ENCODE data around the gene SCAMP3.

The SCAMP3 gene

DNA sequence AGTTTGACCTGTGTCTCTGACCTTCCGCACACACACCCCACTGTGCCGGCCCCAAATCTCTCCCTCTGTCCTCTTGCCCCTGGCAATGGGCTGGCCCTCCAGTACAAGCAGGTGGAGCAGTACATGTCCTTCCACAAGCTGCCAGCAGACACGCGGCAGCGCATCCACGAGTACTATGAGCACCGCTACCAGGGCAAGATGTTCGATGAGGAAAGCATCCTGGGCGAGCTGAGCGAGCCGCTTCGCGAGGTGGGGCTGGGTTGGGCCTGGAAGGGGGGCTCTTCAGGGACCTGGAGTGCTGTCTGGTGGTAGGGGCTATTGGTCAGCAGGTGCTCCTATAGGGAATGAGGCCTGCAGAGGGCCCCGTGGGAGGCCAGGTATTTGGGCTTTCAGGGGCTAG is 22.9 kb upstream of the SCAMP3 start:
- ATAC-seq: no peak

DNA sequence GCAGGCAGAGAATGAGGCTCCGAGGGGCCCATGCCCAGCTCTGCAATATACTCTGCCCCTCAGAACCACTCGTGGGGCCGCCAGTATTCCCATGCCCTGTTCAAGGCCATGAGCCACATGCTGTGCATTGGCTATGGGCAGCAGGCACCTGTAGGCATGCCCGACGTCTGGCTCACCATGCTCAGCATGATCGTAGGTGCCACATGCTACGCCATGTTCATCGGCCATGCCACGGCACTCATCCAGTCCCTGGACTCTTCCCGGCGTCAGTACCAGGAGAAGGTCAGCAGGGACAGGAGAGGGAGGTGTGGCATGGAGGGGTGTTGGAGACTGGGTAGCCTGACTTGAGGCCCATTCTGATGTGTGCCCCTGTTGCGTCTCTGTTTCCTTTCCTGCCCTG is 22.3 kb upstream of the SCAMP3 start:
- ATAC-seq: no peak

DNA sequence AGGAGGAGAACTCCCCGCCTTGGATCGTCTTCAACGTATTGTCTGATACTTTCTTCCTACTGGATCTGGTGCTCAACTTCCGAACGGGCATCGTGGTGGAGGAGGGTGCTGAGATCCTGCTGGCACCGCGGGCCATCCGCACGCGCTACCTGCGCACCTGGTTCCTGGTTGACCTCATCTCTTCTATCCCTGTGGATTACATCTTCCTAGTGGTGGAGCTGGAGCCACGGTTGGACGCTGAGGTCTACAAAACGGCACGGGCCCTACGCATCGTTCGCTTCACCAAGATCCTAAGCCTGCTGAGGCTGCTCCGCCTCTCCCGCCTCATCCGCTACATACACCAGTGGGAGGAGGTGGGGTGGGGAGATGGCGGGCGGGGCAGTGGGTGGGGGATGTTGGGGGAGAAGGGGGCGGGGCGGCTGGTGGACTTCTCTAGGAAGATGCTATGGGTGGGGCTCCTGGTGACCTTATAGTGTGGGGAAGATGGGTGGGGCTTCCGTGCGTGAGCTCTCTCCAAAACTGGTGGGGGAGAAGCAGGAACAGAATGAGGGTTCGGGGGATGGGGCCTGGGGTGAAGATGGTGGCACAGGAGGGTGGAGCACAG is 20.4 kb upstream of the SCAMP3 start:
- no peak for ATAC-seq

DNA sequence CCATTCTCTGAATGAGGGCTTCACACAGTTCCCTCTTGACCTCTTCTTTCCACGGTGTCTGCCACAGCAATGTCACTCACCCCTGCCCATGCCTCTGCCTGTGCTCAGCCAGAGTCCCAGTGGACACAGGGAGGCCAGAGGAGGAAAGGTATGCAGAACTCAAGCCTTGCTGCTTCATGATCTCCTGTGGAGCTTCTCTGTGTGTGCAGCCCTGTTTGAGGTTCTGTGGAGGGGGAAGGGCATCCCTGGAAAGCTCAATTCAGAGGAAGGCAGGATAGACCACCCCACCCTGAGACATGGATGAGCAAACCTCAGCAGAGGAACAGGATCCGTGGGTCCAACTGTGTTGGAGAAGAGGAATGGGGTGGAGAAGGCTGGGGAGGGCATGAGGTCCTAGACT is 17.1 kb upstream of the SCAMP3 start:
- ATAC-seq: no peak

DNA sequence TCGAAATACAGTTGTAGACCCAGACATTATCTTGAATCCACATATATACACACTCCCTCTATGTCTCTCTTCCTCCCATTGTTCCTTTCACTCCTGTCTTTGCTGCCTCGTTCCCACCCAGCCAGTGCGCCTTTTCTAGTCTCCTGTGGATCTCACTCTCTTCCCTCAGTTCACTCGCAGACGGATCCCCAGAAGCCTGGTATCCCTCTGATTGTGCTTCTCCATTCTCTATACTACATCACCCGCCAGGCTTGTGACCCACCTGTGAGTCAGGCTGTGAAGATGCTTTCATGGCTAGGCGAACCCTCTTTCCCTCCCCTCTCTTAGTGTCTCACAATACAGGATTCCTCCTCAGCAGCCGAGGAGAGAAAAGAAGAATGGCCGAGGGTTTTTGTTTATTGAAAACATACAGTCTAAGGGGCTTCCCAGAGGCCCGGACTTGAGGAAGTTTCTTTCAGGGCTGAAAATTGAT is 16.6 kb upstream of the SCAMP3 start:
- no peak for ATAC-seq

DNA sequence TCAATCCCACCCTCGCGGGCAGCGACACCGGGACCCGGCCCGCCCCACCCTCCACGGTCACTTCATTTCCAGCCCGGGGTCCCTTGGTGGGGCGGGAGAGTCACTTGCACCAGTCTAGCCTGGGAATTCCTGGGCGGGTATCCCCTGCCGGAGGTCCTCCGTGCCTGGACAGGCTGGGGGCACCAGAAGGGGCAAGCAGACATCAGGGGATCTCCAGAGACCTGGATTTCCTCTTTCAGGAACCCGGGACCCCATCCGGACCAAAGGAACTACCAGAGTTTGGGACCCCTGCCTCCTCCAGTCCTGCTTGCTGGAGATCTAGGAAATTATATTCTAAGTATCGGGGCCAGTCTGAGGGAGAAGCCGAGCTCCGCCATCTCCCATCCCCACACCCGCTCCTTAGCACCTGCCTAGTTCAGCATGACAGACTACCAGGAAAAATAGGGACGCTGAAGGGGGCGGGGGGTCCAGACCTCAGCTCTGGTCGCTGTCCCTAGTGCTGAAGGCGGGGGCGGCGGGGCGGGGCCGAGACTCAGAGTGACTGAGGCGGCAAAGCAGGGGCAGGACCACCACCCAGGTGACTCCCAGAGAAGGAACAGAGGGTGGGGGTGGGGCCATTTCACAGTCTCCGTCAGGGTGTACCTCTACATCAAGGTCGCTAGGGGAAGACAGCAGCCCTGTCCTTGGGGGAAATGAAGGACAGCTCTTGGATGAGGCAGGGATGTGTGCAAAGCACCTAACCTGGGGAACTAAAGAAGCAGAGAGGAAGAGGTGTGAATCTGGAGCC is 15.9 kb upstream of the SCAMP3 start:
- ATAC-seq: peak; percentile 6 to 25

DNA sequence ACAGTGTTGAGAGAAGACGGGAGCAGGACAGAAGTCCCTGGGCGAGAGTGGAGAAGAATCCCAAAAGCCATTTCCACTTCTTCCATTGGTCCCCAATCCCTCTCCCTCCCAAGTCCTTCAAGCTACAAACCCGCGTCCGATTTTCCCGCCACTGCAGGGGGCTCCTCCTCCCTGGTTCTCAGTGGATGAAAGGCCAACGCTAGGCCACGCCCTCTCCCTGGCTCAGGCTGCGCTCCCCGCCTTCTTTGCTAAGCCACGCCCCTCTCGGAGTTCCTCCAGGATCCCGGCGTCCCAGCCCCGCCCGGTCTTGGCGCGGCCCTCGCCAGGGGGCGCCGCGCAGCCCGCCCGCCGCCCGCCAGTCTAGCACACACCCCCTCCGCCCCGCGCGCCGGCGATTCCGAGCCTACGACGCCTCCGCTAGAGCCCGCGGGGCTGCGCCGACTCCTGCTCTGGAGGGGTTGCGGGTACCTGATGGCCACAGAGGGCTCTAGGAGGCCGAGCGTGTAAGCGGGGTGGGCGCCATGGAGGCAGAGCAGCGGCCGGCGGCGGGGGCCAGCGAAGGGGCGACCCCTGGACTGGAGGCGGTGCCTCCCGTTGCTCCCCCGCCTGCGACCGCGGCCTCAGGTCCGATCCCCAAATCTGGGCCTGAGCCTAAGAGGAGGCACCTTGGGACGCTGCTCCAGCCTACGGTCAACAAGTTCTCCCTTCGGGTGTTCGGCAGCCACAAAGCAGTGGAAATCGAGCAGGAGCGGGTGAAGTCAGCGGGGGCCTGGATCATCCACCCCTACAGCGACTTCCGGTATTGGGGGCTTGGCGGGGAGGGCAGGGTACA is 15.1 kb upstream of the SCAMP3 start, which contains the start of gene HCN3:
TSS of gene HCN3 (plus strand) at position 394 of the 832 bp plus-strand sequence. CDS start at position 522, 128 bp downstream.
- peak; percentile 64 for ATAC-seq

DNA sequence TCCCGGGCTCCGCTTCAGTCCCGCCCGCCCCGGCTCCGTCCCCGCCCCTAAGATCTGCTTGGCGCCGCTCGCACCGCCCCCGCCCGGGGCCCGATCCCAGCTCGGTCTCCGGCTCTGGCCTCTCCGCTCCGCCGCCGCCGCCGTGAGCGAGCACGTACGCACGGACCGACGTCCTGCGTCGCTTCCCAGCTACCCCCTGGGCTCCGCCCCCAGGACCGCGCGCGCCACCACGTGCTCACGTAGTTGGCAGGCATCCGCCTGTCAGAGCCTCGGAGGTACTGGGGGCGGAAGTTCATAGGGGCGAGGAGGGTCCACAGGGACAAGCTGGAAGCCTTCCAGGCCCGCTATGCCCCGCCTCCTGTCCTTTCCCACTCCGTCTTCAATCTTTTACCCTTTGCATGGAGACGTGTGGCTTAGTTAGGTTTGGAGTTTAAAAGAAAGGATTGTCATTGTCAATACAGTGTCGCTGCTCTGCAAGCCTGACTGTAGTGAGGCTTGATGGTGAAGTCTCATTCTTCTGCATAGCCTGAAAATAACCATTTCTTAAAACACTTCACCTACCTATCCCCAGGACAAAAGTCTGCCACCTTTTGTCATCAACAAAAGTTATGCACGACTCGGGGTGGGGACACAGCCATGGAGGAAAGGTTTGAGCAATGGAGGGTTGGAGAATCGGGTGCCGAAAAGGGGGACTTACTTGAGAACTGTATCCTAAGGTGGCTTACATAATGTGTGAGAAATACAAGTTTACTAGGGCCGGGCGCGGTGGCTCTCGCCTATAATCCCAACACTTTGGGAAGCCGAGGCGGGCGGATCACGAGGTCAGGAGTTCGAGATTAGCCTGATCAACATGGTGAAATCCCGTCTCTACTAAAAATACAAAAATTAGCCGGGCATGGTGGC is 11.4 kb upstream of the SCAMP3 start, which contains the start of gene CLK2:
TSS of gene CLK2 (minus strand) at position 162 of the 903 bp plus-strand sequence. CDS start 2,527 bp downstream, outside the sequence.
- peak; percentile 88 to 90 for ATAC-seq

DNA sequence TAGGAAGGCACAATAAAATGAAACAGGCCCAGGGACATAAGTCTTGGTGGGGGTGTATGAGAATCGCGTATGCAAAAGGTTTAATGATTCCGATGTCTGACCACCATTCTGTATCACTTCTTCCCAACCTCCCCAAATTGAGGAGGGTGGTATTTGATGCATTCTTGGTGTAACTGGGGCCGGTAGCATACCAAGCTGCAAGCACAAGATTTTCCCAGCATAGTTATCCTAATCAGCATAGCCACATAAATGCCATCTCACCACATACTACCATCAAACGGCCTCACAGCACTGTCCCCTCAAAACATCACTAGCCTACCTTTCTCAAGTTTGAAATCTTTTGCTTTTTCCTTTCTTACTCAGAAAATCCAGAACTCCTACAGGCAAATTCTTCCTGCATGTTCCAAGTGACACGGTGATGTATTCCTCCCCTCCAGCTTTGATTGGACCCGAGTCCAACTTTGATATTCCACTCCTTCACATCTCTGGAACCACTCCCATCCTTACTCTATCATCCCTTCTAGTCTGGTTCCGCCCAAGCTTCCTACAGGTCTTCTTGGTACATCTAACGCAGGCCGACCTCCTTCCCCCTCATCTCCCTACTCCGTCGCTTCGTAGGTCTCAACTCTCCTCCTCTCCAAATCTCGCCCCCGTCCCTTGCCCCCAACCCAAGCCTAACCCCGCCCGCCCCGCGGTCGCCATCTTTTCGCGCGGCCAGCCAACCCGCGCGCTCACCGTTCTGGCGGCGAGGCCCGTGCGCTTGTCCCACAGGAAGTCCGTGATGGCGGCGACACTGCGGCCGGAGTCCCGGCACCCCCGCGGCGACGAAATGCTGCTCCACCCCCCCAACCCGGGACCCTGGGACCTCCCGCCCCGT is 10.5 kb upstream of the SCAMP3 start:
- peak; percentile 37 to 44 for ATAC-seq

DNA sequence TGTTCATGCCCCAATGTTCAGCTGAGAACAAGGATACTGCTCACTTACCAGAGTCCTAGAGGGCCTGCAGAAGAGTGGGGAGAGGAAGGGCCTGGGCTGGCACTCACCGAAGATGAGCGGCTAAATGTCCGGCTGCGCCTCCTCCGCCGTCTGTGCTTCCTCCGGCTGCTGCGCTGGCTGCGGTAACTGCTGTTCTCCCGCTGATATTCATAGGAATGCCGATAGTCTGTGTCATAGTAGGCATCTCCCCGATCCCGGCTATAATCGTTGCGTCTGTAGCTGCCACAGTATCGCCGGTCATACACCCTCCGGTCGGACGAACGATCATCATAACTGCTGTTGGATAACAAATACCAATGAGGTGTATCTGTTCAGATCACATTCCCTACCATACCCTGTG is 7.2 kb upstream of the SCAMP3 start:
- no peak for ATAC-seq

DNA sequence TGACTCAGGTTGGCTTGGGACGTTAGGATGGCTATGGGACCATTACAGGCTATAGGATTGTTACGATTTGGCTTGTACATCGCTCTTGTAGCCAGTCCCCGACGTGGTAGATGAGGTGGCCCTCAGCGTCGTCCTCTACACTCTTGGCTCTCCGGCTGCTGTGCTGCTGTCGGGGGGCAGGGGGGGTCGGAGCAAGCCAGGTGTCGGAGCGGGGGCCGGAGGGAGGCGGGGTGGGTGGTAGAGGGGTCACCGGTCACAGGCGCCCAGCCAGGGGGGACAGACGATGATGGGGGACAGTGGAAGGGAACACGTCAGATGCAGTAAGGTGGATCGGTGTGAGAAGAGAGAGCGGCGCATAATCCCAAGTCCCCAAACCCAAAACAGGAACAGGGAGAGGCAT is 6.5 kb upstream of the SCAMP3 start:
- ATAC-seq: no peak

DNA sequence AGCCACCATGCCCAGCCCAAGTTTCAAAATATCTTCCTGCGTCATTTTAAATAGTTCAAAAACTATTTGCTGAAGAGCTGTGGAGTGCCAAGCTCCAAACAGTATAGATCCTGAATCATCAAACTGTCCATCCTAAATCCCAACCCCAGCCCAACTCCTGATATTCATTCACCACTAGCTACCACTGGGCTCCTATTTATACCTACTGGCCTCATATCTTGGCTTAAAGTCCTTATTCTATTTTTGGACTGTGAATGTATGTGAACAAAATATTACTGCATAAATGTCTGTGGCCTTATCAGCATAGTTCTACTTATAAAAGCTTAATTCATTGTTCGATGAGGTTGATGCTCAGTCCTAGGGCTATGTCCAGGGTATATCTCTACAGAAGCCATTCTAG is 5.2 kb upstream of the SCAMP3 start:
- ATAC-seq: no peak

DNA sequence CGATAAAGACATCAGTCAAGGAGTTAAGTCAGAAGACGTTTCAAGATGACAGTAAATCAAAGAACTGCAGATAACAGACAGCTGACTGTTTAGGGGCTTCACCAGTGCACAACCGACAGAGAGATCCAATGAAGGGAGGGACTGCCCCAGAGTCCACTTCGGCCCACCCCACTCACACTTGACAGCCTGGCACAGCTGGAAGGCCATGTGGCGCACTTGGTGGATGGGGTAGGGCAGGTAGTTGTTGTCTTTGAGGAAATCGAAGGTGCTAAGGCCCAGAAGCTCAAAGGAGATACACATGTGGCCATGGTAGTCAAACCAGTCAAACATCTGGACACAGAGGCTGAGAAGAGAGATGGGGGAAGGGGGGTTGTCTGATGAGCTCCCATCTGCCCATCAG is 4.4 kb upstream of the SCAMP3 start:
- ATAC-seq: no peak

DNA sequence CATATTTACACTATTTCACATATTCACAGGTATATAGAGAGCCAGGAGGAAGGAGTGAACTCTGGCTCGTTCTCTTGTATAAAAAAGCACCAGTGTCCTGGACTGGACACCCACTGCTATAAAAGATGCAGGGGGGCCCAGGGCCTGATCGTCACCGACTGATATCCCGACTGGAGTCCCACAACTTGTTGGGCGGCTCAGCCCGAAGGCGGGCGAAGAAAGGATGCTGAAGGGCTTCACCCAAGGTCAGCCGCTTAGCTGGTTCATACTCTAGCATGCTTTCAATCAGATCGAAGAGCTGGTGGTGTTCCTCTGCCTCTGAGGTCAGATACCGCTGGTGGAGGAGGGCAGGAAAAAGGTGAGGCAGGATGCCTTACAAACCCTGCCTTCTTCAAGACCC is 907 bp upstream of the SCAMP3 start:
- ATAC-seq: no peak

DNA sequence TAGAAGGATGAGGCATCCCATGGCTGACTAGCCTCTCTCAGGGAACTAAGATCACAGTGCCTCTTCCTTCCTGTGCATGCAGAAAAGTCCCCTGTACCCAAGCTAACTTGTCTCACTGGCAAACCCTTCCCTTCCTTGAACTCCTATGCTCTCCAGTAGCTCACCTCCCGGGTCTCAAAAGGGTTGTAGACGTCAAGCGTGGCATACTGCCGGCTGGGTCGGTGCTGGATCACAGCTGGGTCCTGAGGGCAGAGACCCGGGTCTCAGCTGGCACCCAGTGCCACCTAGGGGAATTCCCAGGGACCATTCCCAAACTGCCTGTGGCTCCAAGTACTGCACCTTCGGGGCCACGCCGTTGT is 688 bp downstream of the SCAMP3 start:
- ATAC-seq: peak; percentile 15 to 39

DNA sequence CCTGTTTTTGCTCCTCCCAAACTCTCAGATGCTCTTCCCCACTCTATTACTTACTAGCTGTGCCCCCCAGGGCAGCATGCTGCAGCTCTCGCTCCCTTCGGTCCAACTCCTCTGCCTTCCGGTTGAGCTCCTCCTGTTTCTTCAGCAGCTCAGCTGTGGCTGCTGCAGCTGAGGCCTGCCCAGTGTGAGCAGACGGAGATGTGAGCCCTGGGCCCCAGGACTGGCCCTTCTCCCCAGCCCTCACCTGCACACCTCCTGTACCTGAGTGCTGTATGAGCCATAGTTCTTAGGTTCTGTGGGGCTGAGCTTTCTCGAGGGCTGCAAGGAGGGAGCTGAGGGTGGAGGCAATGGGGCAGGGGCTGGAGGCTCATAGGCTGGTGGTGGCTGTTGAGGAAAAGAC is 1.9 kb downstream of the SCAMP3 start:
- ATAC-seq: no peak

DNA sequence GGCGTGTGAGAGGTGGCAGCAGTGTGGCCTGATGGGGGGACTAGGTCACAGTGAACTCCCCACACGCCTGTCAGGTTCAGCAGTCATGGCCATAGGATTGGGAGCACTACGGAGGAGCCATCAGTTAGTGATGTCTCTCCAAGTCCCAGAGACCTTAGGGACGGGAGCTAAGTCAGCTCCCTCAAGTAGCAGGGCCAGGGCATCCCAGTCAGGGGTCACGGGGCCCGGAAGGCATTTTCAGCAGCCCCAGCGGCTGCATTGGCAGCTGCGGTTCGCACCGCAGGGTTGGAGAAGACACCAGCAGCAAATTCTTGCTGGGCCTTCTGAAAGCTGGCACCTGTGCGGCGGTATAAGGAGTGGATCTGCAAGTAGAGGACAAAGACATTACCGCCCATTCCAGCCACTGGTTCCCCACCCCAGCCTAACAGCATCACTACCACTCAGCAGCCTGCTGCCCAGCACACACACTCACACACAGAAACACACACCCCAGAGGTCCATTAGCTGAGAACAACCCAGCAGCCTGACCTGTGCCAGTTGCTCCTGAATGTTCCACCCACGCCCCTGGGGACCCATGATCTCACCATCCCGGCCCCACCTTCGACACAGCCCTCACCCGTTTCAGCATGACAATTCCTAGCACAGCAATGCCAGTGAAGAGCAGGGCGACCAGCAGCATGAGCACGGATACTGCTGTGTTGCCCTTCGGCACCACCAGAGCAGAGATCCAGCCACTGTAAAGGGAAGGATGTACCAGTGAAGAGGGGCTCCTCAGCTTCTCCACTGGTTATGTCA is 5.9 kb downstream of the SCAMP3 start:
- no peak for ATAC-seq

DNA sequence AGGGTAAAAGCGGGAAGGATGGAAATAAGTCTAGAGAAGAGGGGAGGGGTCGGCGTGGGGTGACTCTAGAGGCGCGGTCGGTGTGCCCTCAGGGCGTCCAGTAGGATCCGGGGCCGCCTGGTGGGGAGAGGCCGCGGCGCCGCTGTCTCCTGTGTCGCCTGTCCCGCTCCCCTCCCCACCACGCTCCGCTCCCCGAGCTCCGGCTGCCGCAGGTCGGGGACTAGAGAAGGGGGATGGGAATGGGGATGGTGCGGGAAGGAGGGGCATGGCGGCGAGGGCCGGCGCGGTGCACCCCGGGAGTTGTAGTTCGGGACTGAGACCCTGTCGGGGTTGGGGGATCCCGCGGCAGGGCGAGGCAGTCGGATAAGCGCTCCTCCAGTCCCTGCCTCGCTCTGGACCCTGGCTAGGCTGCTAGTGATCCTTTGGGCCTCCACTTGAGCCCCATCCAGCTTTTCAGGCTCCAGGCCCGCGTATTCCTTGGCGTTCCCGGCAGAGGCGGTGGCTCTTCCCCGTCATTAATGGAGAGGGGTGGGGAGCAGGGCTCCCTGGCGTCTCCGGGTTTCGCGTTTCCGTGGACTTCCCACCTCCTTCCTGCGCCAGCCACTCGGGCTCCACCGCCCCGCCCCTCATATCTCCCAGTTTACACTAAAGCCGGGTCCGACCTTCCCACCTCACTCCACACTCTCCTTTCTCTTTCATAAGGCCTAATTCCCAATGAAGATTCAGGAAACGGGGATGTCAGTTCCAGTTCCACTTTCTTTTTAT is 6.7 kb downstream of the SCAMP3 start, which contains the start of gene ENTREP3:
TSS of gene ENTREP3 (minus strand) at position 241 of the 765 bp plus-strand sequence. CDS start 606 bp downstream, outside the sequence.
- ATAC-seq: peak; percentile 70 to 73

DNA sequence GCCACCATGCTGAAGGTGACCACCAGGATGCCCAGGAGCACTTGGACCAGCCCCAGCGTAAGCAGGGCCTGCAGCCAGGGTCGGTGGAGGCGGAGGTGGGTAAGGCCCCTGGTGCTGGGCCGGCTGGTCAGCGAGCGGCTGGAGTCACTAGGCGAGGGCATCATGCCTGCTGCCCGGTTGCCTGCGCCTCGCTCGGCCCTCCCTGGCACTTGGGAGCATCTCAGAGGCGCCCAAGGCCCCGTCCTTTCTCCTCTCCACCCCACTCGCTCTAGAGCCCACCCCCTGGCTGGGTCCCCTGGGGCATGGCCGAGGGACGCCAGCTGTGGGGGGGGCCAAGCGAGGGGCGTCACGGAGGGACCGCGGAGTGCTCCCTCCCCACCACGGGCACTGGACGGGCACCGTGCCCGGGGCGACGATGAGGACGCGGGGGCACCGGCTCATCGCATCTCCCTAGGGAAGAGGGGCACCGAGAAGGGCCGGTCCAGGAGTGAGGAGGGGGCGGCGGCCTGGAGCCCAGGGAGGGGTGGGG is 7.4 kb downstream of the SCAMP3 start:
- no peak for ATAC-seq

Data from activated CD4-positive, CD25-positive, alpha-beta regulatory T cell treated with anti-CD3 and anti-CD28 coated beads, Interleukin-2, amount 50 U/mL, for 24 hours (primary cell).